Measurements from ENCODE around the gene PPP2R1B.

PPP2R1B gene

GRCh38 chr11:111684251-111684650, 81.9 kb downstream of the PPP2R1B start:
- no peak for DNase-seq

GRCh38 chr11:111683806-111684205, 82.4 kb downstream of the PPP2R1B start:
- no peak for DNase-seq

- DNase-seq, result no peak
Measured at GRCh38 chr11:111680486-111681175, 85.6 kb downstream of the PPP2R1B start.
